ENCODE results near the gene SSX2IP.
"Not testable (repeated sequence)": the region's sequence is repeated elsewhere in the genome, so short reads cannot be mapped to it uniquely, and the experiment has no call there.

Gene SSX2IP

DNA sequence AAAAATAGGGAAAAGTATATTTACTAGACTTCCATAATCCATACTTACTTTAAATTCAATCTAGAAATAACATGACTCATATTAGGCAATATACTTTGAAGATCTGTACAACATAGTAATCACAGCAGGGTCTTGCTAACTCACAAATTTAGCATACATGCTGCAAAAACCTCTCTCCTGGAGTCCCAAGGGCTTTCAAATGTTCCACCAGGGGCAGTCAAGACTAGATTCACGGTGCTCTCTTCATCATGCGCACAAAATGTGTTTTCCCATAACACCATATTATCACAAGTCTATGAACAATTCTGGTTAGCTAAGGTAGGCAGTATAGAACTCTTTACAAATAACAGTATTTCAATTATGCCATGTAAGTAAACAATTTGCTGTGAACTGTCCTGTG is 45.8 kb downstream of the SSX2IP start:
- no peak for DNase-seq
- peak; percentile 28 for TF ChIP-seq CTCF (IDR thresholded peaks at IDR 0.05; ENCODE audit: low read depth, low read length, missing control alignments)
- in situ Hi-C loops (cut with HindIII; ENCODE audit: low pct_ligation_motif_present, low sequenced_read_pairs) = no loop called here
- Histone ChIP-seq H3K36me3 (replicated peaks) (no peaks in the 10 kb centered on the region), H3K27me3 (replicated peaks) (no peaks in the 10 kb centered on the region), H3K27ac (no peak overlapping the region), H3K4me3 (ENCODE audit: low read depth, low read length) (no peak overlapping the region)

- in situ Hi-C loops (cut with HindIII; ENCODE audit: low pct_ligation_motif_present, low sequenced_read_pairs) = no loop called here
- no peak for DNase-seq
Observed at GRCh38 chr1:84643183-84643582, 47.1 kb downstream of the SSX2IP start.

GRCh38 chr1:84642774-84643173 is 47.5 kb downstream of the SSX2IP start:
- no peak for TF ChIP-seq CTCF (IDR thresholded peaks at IDR 0.05; ENCODE audit: low read depth, low read length, missing control alignments)
- no peaks in the 10 kb centered on the region for H3K27me3 ChIP-seq (replicated peaks)
- in situ Hi-C loops (cut with HindIII; ENCODE audit: low pct_ligation_motif_present, low sequenced_read_pairs) = no loop called here

More at GRCh38 chr1:84643183-84643582, 47.1 kb downstream of the SSX2IP start:
- Histone ChIP-seq H3K4me3 (ENCODE audit: low read depth, low read length) (no peak overlapping the region), H3K36me3 (replicated peaks) (no peaks in the 10 kb centered on the region), H3K27ac (no peak overlapping the region), H3K27me3 (replicated peaks) (no peaks in the 10 kb centered on the region)
- TF ChIP-seq CTCF (IDR thresholded peaks at IDR 0.05; ENCODE audit: low read depth, low read length, missing control alignments) = no peak

GRCh38 chr1:84639731-84640130 is 50.5 kb downstream of the SSX2IP start:
- H3K27ac ChIP-seq; H3K4me3 ChIP-seq (ENCODE audit: low read depth, low read length); H3K27me3 ChIP-seq (replicated peaks); DNase-seq; in situ Hi-C loops (cut with HindIII; ENCODE audit: low pct_ligation_motif_present, low sequenced_read_pairs); H3K36me3 ChIP-seq (replicated peaks): not testable (repeated sequence)

More at GRCh38 chr1:84642774-84643173, 47.5 kb downstream of the SSX2IP start:
- H3K4me3 ChIP-seq (ENCODE audit: low read depth, low read length) = no peak overlapping the region
- no peak for DNase-seq
- H3K27ac ChIP-seq = no peak overlapping the region
- no peaks in the 10 kb centered on the region for H3K36me3 ChIP-seq (replicated peaks)

DNA sequence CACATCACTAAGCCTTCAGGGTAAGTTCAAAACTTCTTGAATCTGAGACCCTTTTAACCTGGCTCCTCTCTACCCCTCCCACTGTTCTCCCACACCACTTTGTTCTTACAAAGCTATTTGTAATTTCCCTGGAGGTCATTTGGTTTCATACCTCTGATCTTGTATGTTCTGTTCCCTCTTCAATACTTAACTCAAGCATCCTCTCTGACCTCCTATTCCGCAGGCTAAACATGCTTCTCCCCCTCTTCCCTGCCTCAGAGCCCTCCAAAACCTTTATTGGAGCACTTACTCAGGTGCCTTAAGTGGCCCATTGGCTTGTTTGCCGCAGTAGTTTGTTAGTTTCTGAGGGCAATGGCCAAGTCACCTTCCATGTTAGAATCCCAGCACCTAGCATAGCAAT is 54.8 kb downstream of the SSX2IP start:
- Histone ChIP-seq H3K27me3 (replicated peaks) (no peaks in the 10 kb centered on the region), H3K27ac (no peak overlapping the region), H3K36me3 (replicated peaks) (no peaks in the 10 kb centered on the region), H3K4me3 (ENCODE audit: low read depth, low read length) (no peak overlapping the region)
- in situ Hi-C loops (cut with HindIII; ENCODE audit: low pct_ligation_motif_present, low sequenced_read_pairs) = no loop called here
- no peak for TF ChIP-seq CTCF (IDR thresholded peaks at IDR 0.05; ENCODE audit: low read depth, low read length, missing control alignments)
- DNase-seq = no peak

DNA sequence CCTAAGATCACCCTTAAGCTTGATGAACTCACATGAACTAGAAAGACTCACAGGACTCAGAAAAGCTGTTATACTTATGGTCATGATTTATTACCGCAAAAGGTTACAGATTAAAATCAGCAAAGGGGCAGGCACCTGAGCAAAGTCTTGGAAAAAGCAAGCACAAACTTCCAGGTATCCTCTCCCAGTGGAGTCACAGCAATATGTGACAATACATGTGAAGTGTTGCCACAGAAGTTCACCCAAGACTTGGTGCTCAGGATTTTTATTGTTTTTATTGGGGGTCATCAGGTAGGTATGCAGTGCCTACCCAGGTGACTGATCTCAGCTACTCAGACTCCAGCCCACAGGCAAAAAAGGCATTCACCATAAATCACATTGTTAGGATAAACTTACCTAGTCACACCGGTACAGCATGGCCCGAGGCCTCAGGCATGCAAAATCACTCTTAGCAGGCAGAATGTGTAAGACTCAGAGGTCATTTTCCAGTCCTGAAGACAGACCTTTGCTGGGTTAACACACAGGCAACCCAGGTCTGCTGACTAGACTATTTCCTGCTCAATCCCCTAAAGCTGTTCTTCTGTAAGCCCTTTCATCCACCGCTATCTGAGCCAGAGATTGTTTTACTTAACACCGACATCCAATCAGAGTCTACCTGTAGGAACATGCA is 55.6 kb downstream of the SSX2IP start:
- Histone ChIP-seq H3K4me3 (ENCODE audit: low read depth, low read length) (no peak overlapping the region), H3K27ac (no peak overlapping the region), H3K27me3 (replicated peaks) (no peaks in the 10 kb centered on the region), H3K36me3 (replicated peaks) (no peaks in the 10 kb centered on the region)
- TF ChIP-seq CTCF (IDR thresholded peaks at IDR 0.05; ENCODE audit: low read depth, low read length, missing control alignments) = no peak
- no peak for DNase-seq
- in situ Hi-C loops (cut with HindIII; ENCODE audit: low pct_ligation_motif_present, low sequenced_read_pairs) = no loop called here

Measured in brain microvascular endothelial cell (primary cell).